ENCODE data around the gene ASCC3.

Gene ASCC3

DNA sequence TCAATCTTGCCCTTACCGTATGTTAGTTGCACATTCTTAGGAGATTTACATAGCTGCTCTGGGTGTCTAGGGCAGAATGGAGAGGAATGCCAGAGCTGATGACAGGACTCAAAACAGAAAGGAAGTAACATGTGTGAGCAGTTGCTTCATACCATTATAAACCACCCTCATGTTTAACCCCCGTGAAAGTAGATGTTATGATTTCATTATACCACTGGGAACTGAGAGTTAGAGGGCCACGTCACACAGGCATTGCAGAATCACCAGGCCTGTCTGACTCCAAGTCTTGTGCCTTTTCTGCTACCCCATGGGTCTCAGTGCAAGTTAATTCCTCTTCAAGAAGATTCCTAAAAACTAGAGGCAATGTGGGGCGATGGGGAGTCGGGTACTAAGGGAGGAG is 392.9 kb downstream of the ASCC3 start:
- DNase-seq (ENCODE audit: low spot score): no peak
- in situ Hi-C loops (cut with MboI; ENCODE audit: low pct_unique_long_range_greater_than_20kb, low sequenced_read_pairs, unreplicated experiment): loop anchor here (10.0 to 25.0 kb wide), 3 partner anchors 174 to 476 kb away; no protein-coding TSS in a partner anchor
- TF ChIP-seq CTCF (IDR thresholded peaks at IDR 0.05; ENCODE audit: extremely low read depth, insufficient read depth, missing control alignments): no peak

DNA sequence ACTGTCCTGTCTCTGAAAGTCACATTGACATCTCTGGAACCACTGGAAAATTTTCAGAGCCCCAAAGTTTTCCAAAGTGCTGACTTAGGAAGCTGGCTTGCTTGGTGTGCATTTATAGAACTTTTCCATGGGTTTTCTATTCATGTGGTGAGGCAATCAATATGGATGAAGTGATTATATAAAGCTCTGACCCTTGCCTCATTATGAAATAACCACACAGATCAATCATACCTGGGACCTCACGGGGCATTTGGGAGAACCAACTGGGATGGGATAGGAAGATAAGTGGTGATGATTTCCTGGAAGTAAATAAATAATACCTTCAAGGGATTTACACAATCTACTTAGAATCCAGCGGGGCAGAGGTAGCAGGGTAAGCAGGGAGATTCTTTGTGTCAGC is 393.5 kb downstream of the ASCC3 start:
- no peak for DNase-seq (ENCODE audit: low spot score)
- in situ Hi-C loops (cut with MboI; ENCODE audit: low pct_unique_long_range_greater_than_20kb, low sequenced_read_pairs, unreplicated experiment): loop anchor here (10.0 to 25.0 kb wide), 3 partner anchors 175 to 475 kb away; no protein-coding TSS in a partner anchor
- TF ChIP-seq CTCF (IDR thresholded peaks at IDR 0.05; ENCODE audit: extremely low read depth, insufficient read depth, missing control alignments): no peak

DNA sequence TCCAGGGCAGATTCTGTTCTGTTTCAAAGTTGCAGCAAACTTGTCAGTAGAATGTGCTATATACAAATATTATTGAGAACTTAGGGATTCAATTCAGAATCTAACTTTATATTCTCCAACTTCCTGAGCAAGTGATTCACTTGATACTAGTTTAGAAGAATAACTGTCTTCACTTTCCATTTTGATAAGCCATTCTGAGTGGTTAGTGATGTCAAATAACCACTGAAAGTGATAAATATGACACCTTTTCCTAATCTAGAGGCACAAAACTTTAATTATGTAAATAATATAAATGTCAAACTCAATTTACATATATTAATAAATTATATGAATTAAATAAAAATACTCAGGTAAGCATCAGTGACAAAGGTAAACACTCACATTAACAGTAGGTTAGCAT is 395.9 kb downstream of the ASCC3 start:
- no peak for DNase-seq (ENCODE audit: low spot score)
- no peak for TF ChIP-seq CTCF (IDR thresholded peaks at IDR 0.05; ENCODE audit: extremely low read depth, insufficient read depth, missing control alignments)
- in situ Hi-C loops (cut with MboI; ENCODE audit: low pct_unique_long_range_greater_than_20kb, low sequenced_read_pairs, unreplicated experiment): loop anchor here (10.0 to 25.0 kb wide), 3 partner anchors 177 to 473 kb away; no protein-coding TSS in a partner anchor

DNA sequence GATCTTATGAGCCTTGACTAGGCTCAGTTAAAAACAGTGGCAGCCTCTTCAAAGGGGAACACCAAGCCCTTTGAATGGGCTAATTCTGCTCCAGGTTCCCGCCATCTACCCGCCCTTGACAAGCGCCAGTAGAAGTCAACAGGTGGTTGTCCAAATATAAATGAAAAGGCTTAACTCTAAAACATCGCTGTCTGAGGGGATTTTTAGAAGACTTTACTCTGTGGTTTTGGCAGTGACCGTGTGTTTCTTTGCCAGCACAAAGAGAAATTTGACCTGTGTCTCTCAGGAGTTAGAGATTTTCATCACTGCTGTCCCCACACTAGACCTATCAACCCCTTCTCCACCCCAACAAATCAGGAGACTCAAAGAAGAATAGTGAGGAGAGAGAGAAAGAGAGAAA is 396.7 kb downstream of the ASCC3 start:
- in situ Hi-C loops (cut with MboI; ENCODE audit: low pct_unique_long_range_greater_than_20kb, low sequenced_read_pairs, unreplicated experiment): loop anchor here (10.0 to 25.0 kb wide), 3 partner anchors 178 to 472 kb away; no protein-coding TSS in a partner anchor
- TF ChIP-seq CTCF (IDR thresholded peaks at IDR 0.05; ENCODE audit: extremely low read depth, insufficient read depth, missing control alignments): no peak
- no peak for DNase-seq (ENCODE audit: low spot score)

- no peak for TF ChIP-seq CTCF (IDR thresholded peaks at IDR 0.05; ENCODE audit: extremely low read depth, insufficient read depth, missing control alignments)
- DNase-seq (ENCODE audit: low spot score): no peak
- in situ Hi-C loops (cut with MboI; ENCODE audit: low pct_unique_long_range_greater_than_20kb, low sequenced_read_pairs, unreplicated experiment): loop anchor here (10.0 to 25.0 kb wide), 3 partner anchors 180 to 470 kb away; no protein-coding TSS in a partner anchor
Measured at GRCh38 chr6:100482698-100483097, 398.4 kb downstream of the ASCC3 start.

DNA sequence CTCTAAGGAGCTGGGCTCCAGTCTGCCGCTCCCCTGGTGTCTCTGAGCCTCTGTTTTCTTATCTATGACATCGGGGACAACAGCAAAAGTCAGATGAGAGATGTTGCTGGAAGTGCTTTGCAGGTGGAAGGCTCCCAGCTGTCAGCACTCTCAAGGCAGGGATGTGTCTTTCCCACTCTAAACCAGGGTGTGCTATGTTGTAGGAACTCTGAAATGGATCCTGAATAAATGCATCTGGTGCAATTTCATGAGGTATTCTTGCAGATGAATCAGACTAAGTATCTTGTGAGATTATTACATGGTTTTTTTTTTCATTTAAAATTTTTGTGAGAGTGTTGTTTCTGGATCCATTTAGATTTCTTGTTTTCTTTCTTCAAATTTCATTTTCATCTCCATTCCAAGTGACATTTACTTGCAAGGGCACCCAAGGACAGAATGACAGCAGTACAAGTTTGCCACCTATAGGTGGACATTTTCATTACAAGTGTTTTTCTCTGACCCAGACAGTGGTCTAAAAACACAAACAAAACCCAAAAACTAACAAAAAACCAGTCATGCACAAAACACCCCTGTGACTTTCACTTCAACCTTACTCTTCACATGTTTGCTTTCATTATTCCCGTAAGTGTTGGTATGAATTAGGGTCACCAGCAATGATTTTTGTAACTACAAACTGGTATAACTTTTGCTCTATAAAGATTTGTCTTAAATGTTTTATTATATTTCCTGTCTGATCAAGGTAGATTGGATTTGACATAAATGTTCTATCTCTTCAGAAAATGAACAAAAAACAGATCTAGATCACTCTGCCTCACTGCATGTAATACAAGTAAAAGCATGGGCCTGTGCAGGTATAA is 401.7 kb downstream of the ASCC3 start:
- TF ChIP-seq CTCF (IDR thresholded peaks at IDR 0.05; ENCODE audit: extremely low read depth, insufficient read depth, missing control alignments): peak; percentile 78
- in situ Hi-C loops (cut with MboI; ENCODE audit: low pct_unique_long_range_greater_than_20kb, low sequenced_read_pairs, unreplicated experiment): loop anchor here (10.0 to 25.0 kb wide), 3 partner anchors 183 to 467 kb away; no protein-coding TSS in a partner anchor
- no peak for DNase-seq (ENCODE audit: low spot score)

Measured in GM13977 (cell line).